H1 (cell line): Measurements from ENCODE around the gene BLNK. TPM values are rescaled to one million over a fixed set of nuclear protein-coding genes. Genes with fewer than 3 reads are reported as not detected.
A peak's percentile ranks its signal among the peaks of the same experiment; 100 is the strongest.

Experiments
- CTCF ChIA-PET: fragments of 300-600 bp; sonication (Branson Sonifier 250); formaldehyde crosslinking; loops from one replicate; lab custom pipeline; 2021; ENCODE audit not compliant: partially characterized antibody; lab: Charles Lee
- POLR2A ChIA-PET: fragments of 300-600 bp; sonication (Branson Sonifier 250); formaldehyde crosslinking; loops from one replicate; lab custom pipeline; 2021; ENCODE audit warnings: inconsistent platforms; ENCODE audit not compliant: partially characterized antibody; lab: Charles Lee
- DNase-seq, 2 experiments: peaks; one replicate each; pipeline versions ENCODE4 v3.0.0 to v3.0.0-alpha.2; 2010 to 2022; ENCODE audit warnings: low spot score in 2 of 2, low read depth in 1 of 2, mixed read lengths in 1 of 2
- FAIRE-seq: peaks from 2 replicates; lab custom pipeline; 2011; peaks lifted over from hg19 to GRCh38; lab: Jason Lieb, UNC
- H2AFZ ChIP-seq: 2 replicates; pipeline ENCODE4 v1.8.1; 2012; ENCODE audit warnings: low read length, inconsistent platforms
- H2AK5ac ChIP-seq: 2 replicates; pipeline ENCODE4 v1.6.1; 2013; ENCODE audit warnings: low read depth, low read length
- H2BK120ac ChIP-seq: replicated peaks from 2 replicates; pipeline ENCODE3; 2013; ENCODE audit warnings: low read depth, low read length, inconsistent platforms
- H2BK12ac ChIP-seq: 2 replicates; pipeline ENCODE4 v1.6.1; 2013; ENCODE audit warnings: low read depth, low read length
- H2BK15ac ChIP-seq: 2 replicates; pipeline ENCODE4 v1.6.1; 2013; ENCODE audit warnings: low read length
- H2BK20ac ChIP-seq: 2 replicates; pipeline ENCODE4 v1.6.1; 2013; ENCODE audit warnings: low read length
- H2BK5ac ChIP-seq: 2 replicates; pipeline ENCODE4 v1.6.1; 2013; ENCODE audit warnings: low read depth, low read length
- H3K14ac ChIP-seq: 2 replicates; pipeline ENCODE4 v1.6.1; 2013; ENCODE audit warnings: inconsistent platforms; ENCODE audit not compliant: insufficient read length
- H3K18ac ChIP-seq: 2 replicates; pipeline ENCODE4 v1.6.1; 2013; ENCODE audit warnings: low read length; ENCODE audit errors: extremely low read depth
- H3K23ac ChIP-seq: 2 replicates; pipeline ENCODE4 v1.6.1; 2013; ENCODE audit warnings: inconsistent platforms; ENCODE audit not compliant: insufficient read length
- H3K23me2 ChIP-seq: 2 replicates; pipeline ENCODE4 v1.6.1; 2013; ENCODE audit warnings: low read depth, low read length
- H3K27ac ChIP-seq: 2 replicates; pipeline ENCODE4 v1.6.1; 2011; ENCODE audit warnings: low read depth, low read length, inconsistent platforms
- H3K27me3 ChIP-seq, 4 experiments: replicated peaks in 1 of 4; 1 replicate in 1 of 4; 2 replicates in 3 of 4; pipeline versions ENCODE4 v1.6.1 to v1.8.1; 2011 to 2013; ENCODE audit warnings: low read length in 3 of 4, mild to moderate bottlenecking in 3 of 4, inconsistent platforms in 2 of 4, mixed read lengths in 2 of 4, moderate library complexity in 1 of 4; ENCODE audit not compliant: control insufficient read depth in 3 of 4, insufficient read depth in 3 of 4; ENCODE audit errors: extremely low read depth in 1 of 4
- H3K36me3 ChIP-seq, 4 experiments: 2 replicates each; pipeline versions ENCODE4 v1.6.1 to v1.8.1; 2011 to 2013; ENCODE audit warnings: mild to moderate bottlenecking in 4 of 4, low read length in 3 of 4, moderate library complexity in 2 of 4, control low read depth in 1 of 4, inconsistent platforms in 1 of 4; ENCODE audit not compliant: insufficient read depth in 4 of 4, control insufficient read depth in 2 of 4
- H3K4ac ChIP-seq: replicated peaks from 2 replicates; pipeline ENCODE3; 2013; ENCODE audit warnings: low read length, low read depth, mixed read lengths, inconsistent platforms; ENCODE audit not compliant: insufficient read length
- H3K4me1 ChIP-seq, 4 experiments: replicated peaks in 1 of 4; 1 replicate in 1 of 4; 2 replicates in 3 of 4; pipeline versions ENCODE4 v1.6.1 to v1.8.1; 2011 to 2013; ENCODE audit warnings: low read length in 3 of 4, inconsistent platforms in 2 of 4, mixed read lengths in 1 of 4; ENCODE audit not compliant: insufficient read depth in 4 of 4, control insufficient read depth in 3 of 4
- H3K4me2 ChIP-seq, 2 experiments: 2 replicates each; pipeline versions ENCODE4 v1.6.1 to v1.8.1; 2011 to 2013; ENCODE audit warnings: low read depth in 2 of 2, low read length in 2 of 2, control low read depth in 1 of 2, inconsistent platforms in 1 of 2, mild to moderate bottlenecking in 1 of 2; ENCODE audit not compliant: insufficient read depth in 1 of 2
- H3K4me3 ChIP-seq, 4 experiments: fragments of 200-600, 300-600 bp in 1 of 4; sonication (generic), shearing (Covaris generic), sonication (Bioruptor Twin) in 1 of 4; 2 replicates each; pipeline versions ENCODE4 v1.5.1 to v1.8.1; 2011 to 2016; ENCODE audit warnings: low read length in 4 of 4, low read depth in 3 of 4, control low read depth in 2 of 4, inconsistent platforms in 2 of 4, mild to moderate bottlenecking in 2 of 4, mixed read lengths in 1 of 4, moderate library complexity in 1 of 4; ENCODE audit not compliant: insufficient read depth in 2 of 4; ENCODE audit errors: extremely low read depth in 1 of 4
- H3K56ac ChIP-seq: replicated peaks from 2 replicates; pipeline ENCODE3; 2013; ENCODE audit warnings: low read depth, mild to moderate bottlenecking, mixed read lengths, low read length, inconsistent platforms; ENCODE audit not compliant: insufficient read length
- H3K79me1 ChIP-seq: 2 replicates; pipeline ENCODE4 v1.6.1; 2013; ENCODE audit warnings: low read depth, low read length, control low read depth
- H3K79me2 ChIP-seq, 2 experiments: 2 replicates each; pipeline versions ENCODE4 v1.6.1 to v1.8.1; 2012 to 2013; ENCODE audit warnings: low read length in 2 of 2, mild to moderate bottlenecking in 2 of 2, inconsistent platforms in 1 of 2; ENCODE audit not compliant: insufficient read depth in 2 of 2, control insufficient read depth in 1 of 2
- H3K9ac ChIP-seq, 4 experiments: replicated peaks in 1 of 4; 1 replicate in 1 of 4; 2 replicates in 3 of 4; pipeline versions ENCODE4 v1.6.1 to v1.8.1; 2011 to 2013; ENCODE audit warnings: low read depth in 3 of 4, low read length in 3 of 4, control low read depth in 2 of 4, mild to moderate bottlenecking in 2 of 4, moderate library complexity in 2 of 4, inconsistent platforms in 1 of 4; ENCODE audit errors: extremely low read depth in 1 of 4
- H3K9me3 ChIP-seq, 2 experiments: 2 replicates each; pipeline versions ENCODE4 v1.6.1 to v1.8.1; 2012 to 2013; ENCODE audit warnings: mild to moderate bottlenecking in 2 of 2, moderate library complexity in 2 of 2, control low read depth in 1 of 2, inconsistent platforms in 1 of 2, low read depth in 1 of 2, low read length in 1 of 2, mixed read lengths in 1 of 2; ENCODE audit not compliant: insufficient read depth in 2 of 2
- H4K20me1 ChIP-seq, 2 experiments: replicated peaks in 1 of 2; 2 replicates each; pipeline versions ENCODE3 to v1.8.1; 2011 to 2013; ENCODE audit warnings: inconsistent platforms in 2 of 2, low read length in 2 of 2, mild to moderate bottlenecking in 1 of 2; ENCODE audit not compliant: insufficient read depth in 2 of 2, control insufficient read depth in 1 of 2
- H4K5ac ChIP-seq: 2 replicates; pipeline ENCODE4 v1.6.1; 2013; ENCODE audit warnings: low read length, low read depth, mixed read lengths, inconsistent platforms; ENCODE audit not compliant: insufficient read length
- H4K8ac ChIP-seq: 2 replicates; pipeline ENCODE4 v1.8.0; 2013; ENCODE audit warnings: mild to moderate bottlenecking, moderate library complexity, low read length, inconsistent platforms; ENCODE audit not compliant: insufficient read depth; ENCODE audit errors: extremely low read depth
- H4K91ac ChIP-seq: replicated peaks from 2 replicates; pipeline ENCODE3; 2013; ENCODE audit warnings: low read length, mixed read lengths, inconsistent platforms; ENCODE audit not compliant: insufficient read length
- ATF3 ChIP-seq: IDR thresholded peaks from 2 replicates; pipeline ENCODE4 v1.6.1; 2011; ENCODE audit warnings: low read depth, mild to moderate bottlenecking, low read length; ENCODE audit not compliant: insufficient read depth
- BACH1 ChIP-seq: IDR thresholded peaks from 2 replicates; pipeline ENCODE4 v1.6.1; 2012; ENCODE audit warnings: low read length, improper control_type of control experiment
- CBX8 ChIP-seq: fragments of 300-800, 300-1000 bp; sonication (generic); IDR thresholded peaks from 2 replicates; pipeline ENCODE4 v1.7.1; 2016; ENCODE audit warnings: low read depth, low read length, borderline replicate concordance
- CHD1 ChIP-seq: IDR thresholded peaks from 2 replicates; pipeline ENCODE4 v1.6.1; 2012; ENCODE audit warnings: low read depth, low read length, improper control_type of control experiment
- CREB1 ChIP-seq: IDR thresholded peaks from 2 replicates; pipeline ENCODE4 v1.6.1; 2012; ENCODE audit warnings: inconsistent platforms
- EGR1 ChIP-seq: IDR thresholded peaks from 2 replicates; pipeline ENCODE4 v1.6.1; 2011; ENCODE audit warnings: low read depth, low read length, borderline replicate concordance
- POLR2AphosphoS5 ChIP-seq: IDR thresholded peaks from 2 replicates; pipeline ENCODE4 v1.6.1; 2011; ENCODE audit warnings: low read depth, low read length
- RAD21 ChIP-seq, 2 experiments: IDR thresholded peaks in 1 of 2; conservative IDR thresholded peaks in 1 of 2; 2 replicates each; pipeline ENCODE4 v1.6.1; 2011; ENCODE audit warnings: low read depth in 2 of 2, low read length in 2 of 2, improper control_type of control experiment in 1 of 2, inconsistent platforms in 1 of 2, mild to moderate bottlenecking in 1 of 2, moderate library complexity in 1 of 2
- RNF2 ChIP-seq: fragments of 200-900, 300-1000 bp; sonication (generic); IDR thresholded peaks from 2 replicates; pipeline ENCODE4 v1.7.1; 2016; ENCODE audit warnings: borderline replicate concordance, low read depth, mild to moderate bottlenecking, antibody characterized with exemption, low read length; ENCODE audit not compliant: poor library complexity, severe bottlenecking; ENCODE audit errors: missing control alignments
- SIN3A ChIP-seq, 2 experiments: IDR thresholded peaks in 1 of 2; conservative IDR thresholded peaks in 1 of 2; 2 replicates each; pipeline ENCODE4 v1.6.1; 2011 to 2012; ENCODE audit warnings: low read length in 2 of 2, improper control_type of control experiment in 1 of 2, low read depth in 1 of 2, mild to moderate bottlenecking in 1 of 2
- SP4 ChIP-seq: IDR thresholded peaks from 2 replicates; pipeline ENCODE4 v1.6.1; 2012; ENCODE audit warnings: low read length, inconsistent platforms
- TEAD4 ChIP-seq: IDR thresholded peaks from 2 replicates; pipeline ENCODE4 v1.6.1; 2012; ENCODE audit warnings: low read depth, low read length, inconsistent platforms, mixed read lengths
- WGBS, 2 experiments: shearing (Covaris generic) in 1 of 2; methylation state at CpG; one replicate each; pipeline versions ENCODE4 v1.1.6 to v1.1.7; 2013 to 2015; ENCODE audit warnings: low lambda C conversion rate in 2 of 2, mixed read lengths in 2 of 2, inconsistent platforms in 1 of 2, low coverage in 1 of 2, missing lambda C conversion rate in 1 of 2; ENCODE audit not compliant: insufficient replicate concordance in 2 of 2, insufficient coverage in 1 of 2, insufficient read length in 1 of 2; ENCODE audit errors: extremely low coverage in 1 of 2, missing lambda C conversion rate in 1 of 2; 5-methylcytosine and 5-hydroxymethylcytosine counted together
- polyA plus RNA-seq, 7 experiments: library from polyadenylated mRNA; depleted of rRNA in 3 of 7; stranded (reverse) in 5 of 7; unstranded in 2 of 7; fragments of >200 nt in 5 of 7; fragments of 200-250 nt in 2 of 7; gene quantifications; 1 replicate in 5 of 7; 2 replicates in 1 of 7; 4 replicates in 1 of 7; pipeline versions ENCODE4 v1.2.1 to v1.2.3, GENCODE V29; 2011 to 2013; ENCODE audit warnings: missing spikeins in 2 of 7, mixed read lengths in 2 of 7
- total RNA-seq: library from RNA; stranded (reverse); fragmentation: NEBNext Ultra II Directional; extraction: Animal tissue kit (Norgen Biotek cat#: 25700); gene quantifications from 2 replicates; pipeline ENCODE4 v1.2.1, GENCODE V29; 2021

The BLNK gene
- total and polyA plus RNA-seq, 2 of the 8 experiments (the other 6 are each of a cell fraction or from before 2014, with no cell fraction given), result not detected

GRCh38 chr10:96229568-96230030, 41.8 kb downstream of the BLNK start:
- 0 out of 2 replicates have a peak overlapping the region, but pooled peaks have one; percentile 72 for H2BK20ac ChIP-seq
- H2BK120ac ChIP-seq, result no peak overlapping the region
- H3K27me3 ChIP-seq, result no peaks in the 10 kb centered on the region
- no peak overlapping the region for H3K27ac ChIP-seq
- FAIRE-seq (no peak), DNase-seq (peak; percentile 61 to 86)
- no peaks in the 10 kb centered on the region for H3K9me3 ChIP-seq
- no peak overlapping the region for H2AK5ac ChIP-seq
- no peak overlapping the region for H4K5ac ChIP-seq
- H4K20me1 ChIP-seq, result no peaks in the 10 kb centered on the region
- ChIA-PET POLR2A (interaction anchor here (0.6 to 1.7 kb wide), 5 partner anchors 41 to 100 kb away, joined by 3 to 4 read pairs (median 3); no protein-coding TSS in a partner anchor), CTCF (interaction anchor here (0.6 to 8.0 kb wide), 70 partner anchors 8 to 721 kb away, joined by 3 to 151 read pairs (median 4); partner anchors contain the start of genes BLNK, CCNJ, DNTT and TCTN3)
- H3K79me2 ChIP-seq, result no peaks in the 10 kb centered on the region
- WGBS, 2 experiments, result 6% methylated on average over 7 of the region's 7 CpGs; no CpG with 5 or more reads in 1 of the 2 experiments
- no peak overlapping the region for H3K4me2 ChIP-seq
- no peaks in the 10 kb centered on the region for H3K36me3 ChIP-seq
- H3K23ac ChIP-seq, result no peak overlapping the region
- H2AFZ ChIP-seq, result peak overlapping the region; percentile 90
- H3K18ac ChIP-seq, result peak overlapping the region; percentile 32; the same call in 1 of the 2 replicates
- 0 out of 2 replicates have a peak overlapping the region, but pooled peaks have one; percentile 40 for H2BK15ac ChIP-seq
- no peak overlapping the region for H2BK5ac ChIP-seq
- H3K23me2 ChIP-seq, result no peaks in the 10 kb centered on the region
- H3K56ac ChIP-seq, result no peak overlapping the region
- H3K79me1 ChIP-seq, result no peaks in the 10 kb centered on the region
- no peak overlapping the region for H4K91ac ChIP-seq
- H3K4ac ChIP-seq, result no peak overlapping the region
- H3K4me3 ChIP-seq, result no peak overlapping the region
- peaks cover 0 to 2% (median under 1%) of the 10 kb centered on the region in 4 experiments; a peak in 2 of 7 replicates for H3K4me1 ChIP-seq
- no peak overlapping the region for H4K8ac ChIP-seq
- no peak overlapping the region for H3K14ac ChIP-seq
- peak overlapping the region; percentile 65; the same call in 1 of the 2 replicates for H2BK12ac ChIP-seq
- no peak overlapping the region for H3K9ac ChIP-seq
- TF ChIP-seq CBX8 (no peak), BACH1 (no peak), CHD1 (no peak), SIN3A (conservative IDR thresholded peaks at IDR 0.05 in 1 of 2, IDR thresholded peaks at IDR 0.05 in 1 of 2; ENCODE audit: low read depth in 1 of 2, low read length in 2 of 2) (no peak), RAD21 (IDR thresholded peaks at IDR 0.05 in 1 of 2, conservative IDR thresholded peaks at IDR 0.05 in 1 of 2; ENCODE audit: low read depth in 2 of 2, low read length in 2 of 2) (peak; percentile 90 to 92), EGR1 (no peak), RNF2 (no peak), CREB1 (peak; percentile 73), TEAD4 (0 out of 2 replicates have a peak, but pooled peaks have one; percentile 47), SP4 (no peak), POLR2AphosphoS5 (no peak), ATF3 (no peak; the same call in 1 of the 2 replicates)
